IMR-90 (cell line): ENCODE results near the gene FBXO33. TPM values are rescaled to one million over a fixed set of nuclear protein-coding genes. Genes with fewer than 3 reads are reported as not detected.

ENCODE experiments used
- ATAC-seq: fragments of 200-7000 bp; cut with Tn5 transposase; 2 replicates; pipeline ENCODE4 v1.9.1; 2020; ENCODE audit warnings: low read depth, mild to moderate bottlenecking, moderate library complexity
- BruUV-seq: library from RNA; stranded (reverse); fragments of 400-500 nt; replicated peaks from 2 replicates; lab custom pipeline; 2021; lab: Mats Ljungman, UMichigan
- CTCF ChIA-PET: fragments of 300-600 bp; formaldehyde crosslinking; extraction: SDS; loops from one replicate; lab custom pipeline; 2021; ENCODE audit warnings: antibody characterized with exemption; lab: Yijun Ruan, JAX
- POLR2A ChIA-PET: fragments of 300-600 bp; sonication (Branson Sonifier 250); formaldehyde crosslinking; loops from one replicate; lab custom pipeline; 2022; ENCODE audit warnings: antibody characterized with exemption; ENCODE audit not compliant: unreplicated experiment; lab: Charles Lee
- DNase-seq: peaks from one replicate; pipeline ENCODE4 v3.0.0; 2013
- H2AFZ ChIP-seq: replicated peaks from 2 replicates; pipeline ENCODE3; 2013; ENCODE audit warnings: low read length, mild to moderate bottlenecking; ENCODE audit not compliant: poor library complexity
- H2AK5ac ChIP-seq: 2 replicates; pipeline ENCODE4 v1.6.1; 2013; ENCODE audit warnings: low read depth, low read length, inconsistent platforms
- H2AK9ac ChIP-seq: replicated peaks from 2 replicates; pipeline ENCODE3; 2013; ENCODE audit warnings: mild to moderate bottlenecking, low read depth, low read length, moderate library complexity; ENCODE audit not compliant: poor library complexity
- H2BK120ac ChIP-seq: 2 replicates; pipeline ENCODE4 v1.6.1; 2013; ENCODE audit warnings: low read depth, low read length, inconsistent platforms
- H2BK15ac ChIP-seq: 3 replicates; pipeline ENCODE4 v1.6.1; 2013; ENCODE audit warnings: low read depth, low read length, inconsistent platforms
- H2BK20ac ChIP-seq: 2 replicates; pipeline ENCODE4 v1.6.1; 2013; ENCODE audit warnings: low read depth, mild to moderate bottlenecking, inconsistent platforms, low read length, moderate library complexity
- H2BK5ac ChIP-seq: 2 replicates; pipeline ENCODE4 v1.6.1; 2013; ENCODE audit warnings: mild to moderate bottlenecking, low read depth, low read length, inconsistent platforms; ENCODE audit not compliant: poor library complexity, severe bottlenecking
- H3K14ac ChIP-seq: replicated peaks from 2 replicates; pipeline ENCODE4 v1.6.1; 2013; ENCODE audit warnings: low read depth, low read length, inconsistent platforms
- H3K18ac ChIP-seq: 2 replicates; pipeline ENCODE4 v1.6.1; 2013; ENCODE audit warnings: low read depth, low read length, control low read depth
- H3K23ac ChIP-seq: 2 replicates; pipeline ENCODE4 v1.6.1; 2013; ENCODE audit warnings: low read depth, low read length, inconsistent platforms
- H3K27ac ChIP-seq: 2 replicates; pipeline ENCODE4 v1.5.1; 2013; ENCODE audit warnings: mild to moderate bottlenecking, control low read depth, low read length; ENCODE audit not compliant: insufficient read depth
- H3K27me3 ChIP-seq: 2 replicates; pipeline ENCODE4 v1.6.1; 2013; ENCODE audit warnings: low read length; ENCODE audit not compliant: control insufficient read depth, insufficient read depth
- H3K36me3 ChIP-seq: 2 replicates; pipeline ENCODE4 v1.6.1; 2013; ENCODE audit warnings: low read length, mixed read lengths; ENCODE audit not compliant: control insufficient read depth, insufficient read depth
- H3K4ac ChIP-seq: 2 replicates; pipeline ENCODE4 v1.6.1; 2013; ENCODE audit warnings: low read depth, low read length, inconsistent platforms
- H3K4me1 ChIP-seq: 2 replicates; pipeline ENCODE4 v1.6.1; 2013; ENCODE audit warnings: low read length, mixed read lengths; ENCODE audit not compliant: control insufficient read depth, insufficient read depth
- H3K4me2 ChIP-seq: 2 replicates; pipeline ENCODE4 v1.6.1; 2013; ENCODE audit warnings: low read depth, mild to moderate bottlenecking, control low read depth, low read length, moderate library complexity
- H3K4me3 ChIP-seq: 2 replicates; pipeline ENCODE4 v1.5.1; 2013; ENCODE audit warnings: low read depth, mild to moderate bottlenecking, control low read depth, low read length, moderate library complexity; ENCODE audit not compliant: insufficient read depth
- H3K56ac ChIP-seq: 2 replicates; pipeline ENCODE4 v1.6.1; 2013; ENCODE audit warnings: low read length, inconsistent platforms; ENCODE audit not compliant: insufficient read depth; ENCODE audit errors: extremely low read depth
- H3K79me1 ChIP-seq, 2 experiments: 2 replicates each; pipeline ENCODE4 v1.6.1; 2013; ENCODE audit warnings: low read length in 2 of 2, inconsistent platforms in 1 of 2, low read depth in 1 of 2
- H3K9ac ChIP-seq: 2 replicates; pipeline ENCODE4 v1.6.1; 2013; ENCODE audit warnings: low read depth, low read length, control low read depth
- H3K9me1 ChIP-seq: 2 replicates; pipeline ENCODE4 v1.6.1; 2013; ENCODE audit warnings: low read length, inconsistent platforms; ENCODE audit not compliant: insufficient read depth
- H3K9me3 ChIP-seq: 2 replicates; pipeline ENCODE4 v1.6.1; 2013; ENCODE audit warnings: low read length; ENCODE audit not compliant: control insufficient read depth, insufficient read depth
- H4K20me1 ChIP-seq: 2 replicates; pipeline ENCODE4 v1.6.1; 2013; ENCODE audit warnings: low read length, inconsistent platforms; ENCODE audit not compliant: insufficient read depth
- H4K5ac ChIP-seq: 2 replicates; pipeline ENCODE4 v1.6.1; 2013; ENCODE audit warnings: mild to moderate bottlenecking, low read depth, low read length, control low read depth
- H4K8ac ChIP-seq, 2 experiments: 2 replicates each; pipeline ENCODE4 v1.6.1; 2013; ENCODE audit warnings: low read depth in 2 of 2, low read length in 2 of 2, control low read depth in 1 of 2, inconsistent platforms in 1 of 2
- H4K91ac ChIP-seq: 2 replicates; pipeline ENCODE4 v1.6.1; 2013; ENCODE audit warnings: low read depth, low read length, inconsistent platforms; ENCODE audit not compliant: insufficient read depth
- BHLHE40 ChIP-seq: fragments of 150-350 bp; IDR thresholded peaks from 2 replicates; pipeline ENCODE4 v1.6.1; 2016; ENCODE audit warnings: mild to moderate bottlenecking, low read depth, low read length
- CEBPB ChIP-seq: IDR thresholded peaks from 2 replicates; pipeline ENCODE4 v1.6.1; 2012; ENCODE audit warnings: low read depth, low read length, improper control_type of control experiment
- MAFK ChIP-seq: IDR thresholded peaks from 2 replicates; pipeline ENCODE4 v1.6.1; 2012; ENCODE audit warnings: low read depth, low read length, improper control_type of control experiment
- POLR2A ChIP-seq: IDR thresholded peaks from 2 replicates; pipeline ENCODE4 v1.6.1; 2012; ENCODE audit warnings: mild to moderate bottlenecking, low read depth, low read length
- RCOR1 ChIP-seq: IDR thresholded peaks from 2 replicates; pipeline ENCODE4 v1.6.1; 2012; ENCODE audit warnings: mild to moderate bottlenecking, low read length, improper control_type of control experiment; ENCODE audit not compliant: insufficient replicate concordance
- SMC3 ChIP-seq: fragments of 150-350 bp; IDR thresholded peaks from 2 replicates; pipeline ENCODE4 v1.6.1; 2016; ENCODE audit warnings: low read depth, mild to moderate bottlenecking, antibody characterized with exemption, low read length, moderate library complexity
- WGBS, 2 experiments: methylation state at CpG; one replicate each; pipeline versions ENCODE4 v1.1.5 to v1.1.7; 2013; ENCODE audit warnings: missing lambda C conversion rate in 2 of 2; ENCODE audit not compliant: insufficient read length in 1 of 2; ENCODE audit errors: extremely low coverage in 2 of 2; 5-methylcytosine and 5-hydroxymethylcytosine counted together
- dilution Hi-C: fragments of 300-500 bp; cut with HindIII; formaldehyde crosslinking; loops from one replicate; pipeline ENCODE4 v1.14.3; 2018; ENCODE audit warnings: low sequenced_read_pairs; ENCODE audit not compliant: unreplicated experiment
- in situ Hi-C: fragments of 300-500 bp; cut with MboI; formaldehyde crosslinking; loops from 3 replicates; pipeline ENCODE4 v1.14.3; 2019; ENCODE audit warnings: low sequenced_read_pairs, inconsistent platforms, mixed read lengths
- intact Hi-C: fragments of 100-400 bp; cut with micrococcal nuclease; formaldehyde crosslinking; loops from 2 replicates; pipeline ENCODE4 v1.10.0; 2022
- polyA plus RNA-seq, 3 experiments: library from polyadenylated mRNA; depleted of rRNA; stranded (reverse); fragments of >200 nt; gene quantifications; 2 replicates each; pipeline ENCODE4 v1.2.3, GENCODE V29; 2012; ENCODE audit warnings: low replicate concordance in 1 of 3
- total RNA-seq: library from RNA; depleted of rRNA; stranded (reverse); fragments of >200 nt; gene quantifications from 2 replicates; pipeline ENCODE4 v1.2.3, GENCODE V29; 2012
- TF ChIP-seq, protein P1 (sequence below): conservative IDR thresholded peaks from 2 replicates; pipeline ENCODE4 v1.5.1; 2012; ENCODE audit warnings: mild to moderate bottlenecking, low read depth, low read length, improper control_type of control experiment
- TF ChIP-seq, protein P2 (sequence below): fragments of 150-350 bp; IDR thresholded peaks from 2 replicates; pipeline ENCODE4 v1.6.1; 2017; ENCODE audit warnings: mild to moderate bottlenecking, antibody characterized with exemption, low read length, low read depth

The FBXO33 gene
- total and polyA plus RNA-seq, 2 of the 4 experiments (the other 2 are of a cell fraction), result 7.6 to 10.0 TPM

DNA sequence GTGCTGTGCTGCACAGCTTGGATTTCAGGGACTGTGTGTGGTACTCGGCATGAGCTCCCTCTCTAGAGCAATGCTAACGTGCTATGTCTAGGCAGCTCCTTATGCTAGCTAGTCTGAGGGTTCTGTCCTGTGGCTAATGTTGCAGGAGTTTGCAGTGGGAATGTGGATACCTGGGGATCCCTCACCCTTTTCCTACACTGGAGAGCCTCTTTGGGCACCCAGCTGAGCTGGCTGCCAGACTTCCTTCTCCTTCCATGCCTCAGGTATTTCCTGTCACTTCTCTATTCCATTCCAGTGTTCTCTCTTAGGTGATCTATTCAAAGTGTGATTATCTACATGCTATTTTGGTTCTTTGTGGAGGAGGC is 64.9 kb downstream of the FBXO33 start:
- in situ Hi-C loops, result no loop called here
- H3K36me3 ChIP-seq, result peaks cover 3% of the 10 kb centered on the region
- no peak overlapping the region for H4K8ac ChIP-seq
- no peak overlapping the region for H3K18ac ChIP-seq
- H3K23ac ChIP-seq, result no peak overlapping the region
- H3K4me2 ChIP-seq, result no peak overlapping the region
- intact Hi-C loops, result no loop called here
- H3K79me1 ChIP-seq, result peaks cover 0 to 18% of the 10 kb centered on the region in 2 experiments; a peak in 3 of 4 replicates
- H2AK5ac ChIP-seq, result no peak overlapping the region
- H2AK9ac ChIP-seq, result no peak overlapping the region
- H3K14ac ChIP-seq, result no peak overlapping the region
- no peaks in the 10 kb centered on the region for H3K9me1 ChIP-seq
- H2AFZ ChIP-seq, result no peak overlapping the region
- H3K9me3 ChIP-seq, result peaks cover 6% of the 10 kb centered on the region; the same call in 1 of the 2 replicates
- H4K91ac ChIP-seq, result no peak overlapping the region
- no peak overlapping the region for H3K56ac ChIP-seq
- ATAC-seq (no peak), DNase-seq (no peak)
- H3K4me1 ChIP-seq, result no peaks in the 10 kb centered on the region
- no peak overlapping the region for H2BK120ac ChIP-seq
- no peak overlapping the region for H2BK5ac ChIP-seq
- TF ChIP-seq, protein P1, sequence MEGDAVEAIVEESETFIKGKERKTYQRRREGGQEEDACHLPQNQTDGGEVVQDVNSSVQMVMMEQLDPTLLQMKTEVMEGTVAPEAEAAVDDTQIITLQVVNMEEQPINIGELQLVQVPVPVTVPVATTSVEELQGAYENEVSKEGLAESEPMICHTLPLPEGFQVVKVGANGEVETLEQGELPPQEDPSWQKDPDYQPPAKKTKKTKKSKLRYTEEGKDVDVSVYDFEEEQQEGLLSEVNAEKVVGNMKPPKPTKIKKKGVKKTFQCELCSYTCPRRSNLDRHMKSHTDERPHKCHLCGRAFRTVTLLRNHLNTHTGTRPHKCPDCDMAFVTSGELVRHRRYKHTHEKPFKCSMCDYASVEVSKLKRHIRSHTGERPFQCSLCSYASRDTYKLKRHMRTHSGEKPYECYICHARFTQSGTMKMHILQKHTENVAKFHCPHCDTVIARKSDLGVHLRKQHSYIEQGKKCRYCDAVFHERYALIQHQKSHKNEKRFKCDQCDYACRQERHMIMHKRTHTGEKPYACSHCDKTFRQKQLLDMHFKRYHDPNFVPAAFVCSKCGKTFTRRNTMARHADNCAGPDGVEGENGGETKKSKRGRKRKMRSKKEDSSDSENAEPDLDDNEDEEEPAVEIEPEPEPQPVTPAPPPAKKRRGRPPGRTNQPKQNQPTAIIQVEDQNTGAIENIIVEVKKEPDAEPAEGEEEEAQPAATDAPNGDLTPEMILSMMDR, result no peak
- TF ChIP-seq, protein P2, sequence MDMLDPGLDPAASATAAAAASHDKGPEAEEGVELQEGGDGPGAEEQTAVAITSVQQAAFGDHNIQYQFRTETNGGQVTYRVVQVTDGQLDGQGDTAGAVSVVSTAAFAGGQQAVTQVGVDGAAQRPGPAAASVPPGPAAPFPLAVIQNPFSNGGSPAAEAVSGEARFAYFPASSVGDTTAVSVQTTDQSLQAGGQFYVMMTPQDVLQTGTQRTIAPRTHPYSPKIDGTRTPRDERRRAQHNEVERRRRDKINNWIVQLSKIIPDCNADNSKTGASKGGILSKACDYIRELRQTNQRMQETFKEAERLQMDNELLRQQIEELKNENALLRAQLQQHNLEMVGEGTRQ, result no peak
- TF ChIP-seq MAFK (no peak), SMC3 (no peak), POLR2A (no peak), RCOR1 (no peak), CEBPB (no peak), BHLHE40 (no peak)
- BruUV-seq, result no TSS peak
- no CpG with 5 or more reads among the region's 2 CpGs for WGBS, 2 experiments
- ChIA-PET POLR2A (no interaction called here), CTCF (no interaction called here)
- H3K4ac ChIP-seq, result no peak overlapping the region
- H3K9ac ChIP-seq, result no peak overlapping the region
- H3K4me3 ChIP-seq, result no peak overlapping the region
- H2BK15ac ChIP-seq, result no peak overlapping the region
- no peak overlapping the region for H3K27ac ChIP-seq
- H4K20me1 ChIP-seq, result no peaks in the 10 kb centered on the region
- dilution Hi-C loops, result no loop called here
- no peak overlapping the region for H4K5ac ChIP-seq
- no peaks in the 10 kb centered on the region for H3K27me3 ChIP-seq
- no peak overlapping the region for H2BK20ac ChIP-seq
